Dendritic cell treated with granulocyte-macrophage colony-stimulating factor and Interleukin-4, amounts not matched to agents 40 ng/mL and 50 ng/mL, for 4 days (primary cell): Measurements from ENCODE around the gene DNM1.
"Not testable (repeated sequence)": the region's sequence is repeated elsewhere in the genome, so short reads cannot be mapped to it uniquely, and the experiment has no call there.

Source experiments
- H3K27ac Mint-ChIP-seq: one replicate; pipeline ENCODE4 v1.8.0; 2022; ENCODE audit warnings: mild to moderate bottlenecking, mixed read lengths
- H3K27me3 Mint-ChIP-seq: one replicate; pipeline ENCODE4 v1.8.0; 2022; ENCODE audit warnings: mild to moderate bottlenecking, mixed read lengths
- H3K36me3 Mint-ChIP-seq: one replicate; pipeline ENCODE4 v1.8.0; 2022; ENCODE audit warnings: low read depth, mixed read lengths
- H3K4me1 Mint-ChIP-seq: one replicate; pipeline ENCODE4 v1.8.0; 2022; ENCODE audit warnings: low read depth, mixed read lengths
- H3K4me3 Mint-ChIP-seq: one replicate; pipeline ENCODE4 v1.8.0; 2022; ENCODE audit warnings: mild to moderate bottlenecking, moderate library complexity, mixed read lengths
- H3K9me3 Mint-ChIP-seq: one replicate; pipeline ENCODE4 v1.8.0; 2022; ENCODE audit warnings: mixed read lengths
- intact Hi-C: fragments of 100-400 bp; cut with micrococcal nuclease; formaldehyde crosslinking; loops from one replicate; pipeline ENCODE4 v1.15.0; 2022

DNM1 gene

DNA sequence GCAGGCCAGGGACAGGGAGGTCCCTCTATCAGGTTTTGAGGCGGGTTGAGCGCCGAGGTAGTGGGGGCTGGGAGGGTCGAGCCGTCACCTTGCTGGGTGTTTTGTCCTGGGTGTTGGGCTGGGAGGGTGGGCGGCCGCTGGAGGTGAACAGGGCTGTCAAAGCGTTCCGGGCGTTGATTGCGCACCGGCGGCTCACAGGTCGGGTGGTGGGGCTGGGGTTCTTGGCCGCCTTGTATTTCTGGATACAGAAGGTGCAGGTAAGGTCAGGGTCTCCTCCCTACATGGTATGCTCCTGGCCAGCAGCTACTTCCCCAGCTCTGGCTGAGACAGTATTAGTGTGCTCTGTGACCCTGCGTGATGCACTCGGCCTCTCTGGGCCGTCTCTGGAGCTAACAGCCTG is 37.0 kb upstream of the DNM1 start:
- Mint-ChIP-seq H3K27ac (no peak overlapping the region), H3K9me3 (no peaks in the 10 kb centered on the region), H3K27me3 (no peaks in the 10 kb centered on the region), H3K4me1 (peaks cover 22% of the 10 kb centered on the region), H3K4me3 (no peak overlapping the region), H3K36me3 (peaks cover 89% of the 10 kb centered on the region)
- intact Hi-C loops = no loop called here

DNA sequence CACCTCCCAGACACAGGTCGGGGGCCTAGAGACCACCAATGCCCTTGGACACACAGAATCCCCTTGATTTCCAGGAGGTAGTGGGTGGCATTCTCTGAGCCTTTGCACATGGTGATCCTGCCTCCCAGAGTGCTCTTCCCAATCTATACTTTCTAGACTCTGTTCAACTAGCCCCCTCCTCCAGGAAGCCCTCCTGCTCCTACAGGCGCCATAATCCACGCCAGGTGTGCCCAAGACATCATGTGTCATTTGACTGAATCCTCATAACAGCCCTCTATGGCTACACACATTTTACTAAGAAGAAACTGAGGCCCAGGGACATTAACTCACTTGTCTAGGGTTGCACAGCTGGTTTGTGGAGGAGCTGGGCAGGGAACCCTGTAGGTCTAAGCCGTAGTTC is 36.0 kb upstream of the DNM1 start:
- intact Hi-C loops = no loop called here
- H3K4me3 Mint-ChIP-seq = no peak overlapping the region
- no peaks in the 10 kb centered on the region for H3K9me3 Mint-ChIP-seq
- peaks cover 13% of the 10 kb centered on the region for H3K4me1 Mint-ChIP-seq
- H3K27me3 Mint-ChIP-seq = no peaks in the 10 kb centered on the region
- H3K27ac Mint-ChIP-seq = no peak overlapping the region
- peaks cover 83% of the 10 kb centered on the region for H3K36me3 Mint-ChIP-seq

DNA sequence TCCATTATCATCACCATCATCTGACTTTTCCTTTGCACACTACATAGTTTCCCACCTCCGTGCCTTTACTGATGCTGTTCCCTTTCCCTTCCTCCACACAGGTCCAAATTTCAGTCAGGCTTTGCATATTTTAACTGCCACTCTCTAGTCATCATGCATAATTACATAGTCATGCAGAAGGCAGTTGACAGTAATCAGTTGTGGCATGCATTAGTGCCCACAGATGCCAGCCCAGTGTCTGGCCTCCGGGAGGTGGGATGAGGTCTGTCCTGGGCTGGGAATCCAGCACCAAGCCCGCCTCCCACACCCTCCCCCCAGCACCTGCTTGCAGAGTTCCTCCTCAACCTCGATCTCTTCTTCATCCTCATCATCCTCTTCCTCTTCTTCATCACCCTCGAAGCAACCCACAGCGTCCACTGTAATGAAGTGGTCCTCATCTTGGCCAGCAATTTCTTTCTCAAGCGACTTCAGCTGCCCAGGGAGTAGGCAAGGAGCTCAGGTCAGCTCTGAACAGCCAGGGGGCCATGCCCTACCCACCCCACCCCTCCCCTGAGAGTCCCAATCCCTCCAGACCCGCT is 34.4 kb upstream of the DNM1 start:
- no peak overlapping the region for H3K27ac Mint-ChIP-seq
- no peaks in the 10 kb centered on the region for H3K9me3 Mint-ChIP-seq
- peaks cover 75% of the 10 kb centered on the region for H3K36me3 Mint-ChIP-seq

DNA sequence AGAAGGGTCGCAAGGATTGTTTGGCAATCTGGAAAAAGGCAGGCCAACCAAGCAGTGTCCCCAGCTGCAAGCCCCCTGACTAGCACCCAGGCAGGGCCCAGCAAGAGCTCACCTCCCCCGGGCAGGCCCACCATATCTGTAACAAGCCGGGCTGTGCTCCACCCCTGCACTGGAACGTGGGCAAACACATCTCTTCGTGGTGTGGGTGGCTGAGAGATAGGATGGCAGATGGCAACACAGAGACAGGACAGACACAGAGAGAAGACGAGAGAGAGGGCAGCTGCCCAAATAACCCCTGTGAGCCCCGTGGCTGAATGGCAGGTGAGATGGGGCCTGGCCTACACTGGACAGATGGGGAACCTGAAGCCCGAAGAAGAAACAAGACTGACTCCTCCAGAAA is 33.7 kb upstream of the DNM1 start:
- no peak overlapping the region for H3K27ac Mint-ChIP-seq

More for the DNA sequence above, 34.4 kb upstream of the DNM1 start:
- peaks cover 9% of the 10 kb centered on the region for H3K4me1 Mint-ChIP-seq
- no peak overlapping the region for H3K4me3 Mint-ChIP-seq
- intact Hi-C loops = no loop called here
- no peaks in the 10 kb centered on the region for H3K27me3 Mint-ChIP-seq

DNA sequence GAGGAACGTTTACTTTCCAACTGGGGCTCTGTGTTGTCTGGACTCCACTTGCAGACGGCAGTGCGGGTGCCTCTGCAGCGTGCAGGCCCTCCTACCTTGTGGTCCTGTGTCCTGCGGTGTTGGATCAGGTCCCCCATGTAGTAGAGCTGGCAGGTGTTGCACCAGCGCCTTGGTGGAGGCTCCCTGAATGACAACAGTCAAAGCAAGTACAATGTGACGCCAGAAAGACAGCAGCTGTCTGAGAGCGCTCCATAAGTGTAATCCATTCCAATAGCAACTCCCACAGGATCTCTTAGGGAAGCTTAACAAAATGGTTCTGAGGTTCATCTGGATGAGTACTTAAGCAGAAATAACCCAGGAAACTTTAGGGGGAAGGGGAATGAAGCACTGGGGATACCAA is 33.3 kb upstream of the DNM1 start:
- Mint-ChIP-seq H3K4me1 (no peaks in the 10 kb centered on the region), H3K9me3 (no peaks in the 10 kb centered on the region), H3K27me3 (no peaks in the 10 kb centered on the region), H3K27ac (no peak overlapping the region), H3K36me3 (peaks cover 75% of the 10 kb centered on the region), H3K4me3 (no peak overlapping the region)
- intact Hi-C loops = no loop called here

More for the DNA sequence above, 33.7 kb upstream of the DNM1 start:
- H3K4me3 Mint-ChIP-seq = no peak overlapping the region
- no peaks in the 10 kb centered on the region for H3K9me3 Mint-ChIP-seq
- intact Hi-C loops = no loop called here
- H3K4me1 Mint-ChIP-seq = peaks cover 2% of the 10 kb centered on the region
- peaks cover 75% of the 10 kb centered on the region for H3K36me3 Mint-ChIP-seq
- H3K27me3 Mint-ChIP-seq = no peaks in the 10 kb centered on the region

DNA sequence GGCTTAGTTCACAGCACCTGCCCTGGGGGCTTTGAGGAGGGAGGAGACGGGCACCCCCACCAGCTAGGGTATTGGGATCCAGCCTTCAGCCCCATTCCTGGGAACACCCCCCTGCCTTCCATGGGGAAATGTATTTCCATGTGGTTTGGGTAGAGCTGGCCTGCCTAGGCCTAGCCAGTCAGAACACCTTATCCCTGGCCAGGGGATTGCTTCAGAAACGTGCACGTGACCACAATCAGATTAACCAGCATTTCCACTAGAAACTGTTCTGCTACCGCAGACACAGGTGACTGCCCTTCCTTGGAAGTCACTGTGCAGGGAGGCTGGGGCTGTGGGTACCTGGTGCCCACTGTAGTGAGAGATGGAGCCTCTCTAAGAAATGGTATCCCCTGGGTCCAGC is 29.1 kb upstream of the DNM1 start:
- intact Hi-C loops = no loop called here
- Mint-ChIP-seq H3K9me3 (no peaks in the 10 kb centered on the region), H3K27ac (no peak overlapping the region), H3K36me3 (peaks cover 77% of the 10 kb centered on the region), H3K4me3 (no peak overlapping the region), H3K27me3 (no peaks in the 10 kb centered on the region), H3K4me1 (no peaks in the 10 kb centered on the region)

DNA sequence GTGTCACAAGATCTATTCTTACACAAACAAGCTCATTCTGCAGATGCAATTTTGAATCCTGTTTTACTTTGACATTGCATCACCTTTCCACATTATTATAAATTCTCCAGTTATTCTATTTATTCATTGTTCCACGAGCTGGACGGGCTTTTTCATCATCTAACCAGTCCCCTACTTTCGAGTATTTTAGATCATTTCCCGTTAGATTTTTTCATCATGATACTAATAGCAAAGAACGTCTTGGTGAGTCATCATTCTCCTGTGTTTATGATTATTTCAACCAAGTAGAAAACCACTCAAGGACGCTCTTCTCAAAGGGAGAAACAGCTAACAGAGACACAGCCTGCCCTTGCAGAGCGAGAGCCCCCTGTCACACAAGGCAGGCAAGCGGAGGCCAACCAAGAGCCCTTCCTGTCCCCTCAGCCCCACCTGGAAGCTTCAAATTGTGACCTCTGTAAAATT is 28.0 kb upstream of the DNM1 start:
- no peak overlapping the region for H3K27ac Mint-ChIP-seq
- no peaks in the 10 kb centered on the region for H3K27me3 Mint-ChIP-seq
- H3K9me3 Mint-ChIP-seq = no peaks in the 10 kb centered on the region
- intact Hi-C loops = no loop called here
- H3K4me1 Mint-ChIP-seq = no peaks in the 10 kb centered on the region
- no peak overlapping the region for H3K4me3 Mint-ChIP-seq
- peaks cover 77% of the 10 kb centered on the region for H3K36me3 Mint-ChIP-seq

DNA sequence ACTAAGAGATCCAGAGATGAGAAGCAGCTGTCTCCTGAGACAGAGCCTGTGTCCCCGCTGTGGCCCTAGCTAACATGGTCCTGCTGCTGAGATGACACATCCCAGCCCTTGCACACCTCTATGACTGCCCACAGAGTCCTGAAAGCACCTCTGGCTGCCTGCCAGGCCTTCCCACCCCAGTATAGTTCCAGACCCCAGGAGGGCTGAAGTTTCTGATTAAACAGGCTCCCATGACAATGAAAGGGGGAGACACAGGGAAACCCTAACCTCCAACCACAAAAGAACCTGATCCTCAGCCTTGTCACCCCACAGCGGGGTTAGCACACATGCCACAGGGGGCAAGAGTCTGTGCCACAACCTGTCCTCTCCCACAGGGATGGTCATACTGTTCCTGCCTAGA is 27.5 kb upstream of the DNM1 start:
- no peak overlapping the region for H3K27ac Mint-ChIP-seq
- intact Hi-C loops = no loop called here
- no peaks in the 10 kb centered on the region for H3K4me1 Mint-ChIP-seq
- H3K27me3 Mint-ChIP-seq = no peaks in the 10 kb centered on the region
- no peak overlapping the region for H3K4me3 Mint-ChIP-seq
- H3K9me3 Mint-ChIP-seq = no peaks in the 10 kb centered on the region
- H3K36me3 Mint-ChIP-seq = peaks cover 77% of the 10 kb centered on the region

DNA sequence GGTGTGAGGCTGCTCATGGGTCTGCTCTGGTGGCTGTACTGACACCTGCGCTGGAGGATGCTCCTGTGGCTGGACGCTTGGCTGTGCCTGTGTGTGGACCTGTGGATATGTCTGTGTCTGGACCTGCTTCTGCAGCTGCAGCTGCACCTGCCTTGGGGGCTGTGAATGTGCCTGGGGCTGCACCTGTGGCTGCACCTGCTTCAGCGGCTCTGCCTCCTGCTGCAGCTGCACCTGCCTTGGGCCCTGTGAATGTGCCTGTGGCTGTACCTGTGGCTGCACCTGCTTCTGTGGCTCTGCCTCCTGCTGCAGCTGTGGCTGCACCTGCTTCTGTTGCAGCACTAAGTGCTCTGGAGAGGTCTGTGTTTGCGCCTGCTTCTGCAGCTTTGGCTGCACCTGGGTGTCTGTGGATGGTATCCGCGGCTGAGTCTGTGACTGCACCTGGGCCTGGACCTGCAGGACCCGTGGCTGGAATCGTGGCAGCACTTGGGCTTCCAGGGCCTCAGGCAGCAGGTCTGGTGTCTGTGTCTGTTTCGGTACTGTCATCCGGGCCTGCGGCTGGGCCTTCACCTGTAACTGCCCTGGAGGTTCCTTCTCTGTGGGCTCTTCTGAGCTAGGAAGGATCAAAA is 24.3 kb upstream of the DNM1 start:
- intact Hi-C loops = no loop called here
- Mint-ChIP-seq H3K4me3 (no peak overlapping the region), H3K27ac (no peak overlapping the region), H3K36me3 (peaks cover 96% of the 10 kb centered on the region), H3K9me3 (peaks cover 8% of the 10 kb centered on the region), H3K4me1 (no peaks in the 10 kb centered on the region), H3K27me3 (no peaks in the 10 kb centered on the region)

DNA sequence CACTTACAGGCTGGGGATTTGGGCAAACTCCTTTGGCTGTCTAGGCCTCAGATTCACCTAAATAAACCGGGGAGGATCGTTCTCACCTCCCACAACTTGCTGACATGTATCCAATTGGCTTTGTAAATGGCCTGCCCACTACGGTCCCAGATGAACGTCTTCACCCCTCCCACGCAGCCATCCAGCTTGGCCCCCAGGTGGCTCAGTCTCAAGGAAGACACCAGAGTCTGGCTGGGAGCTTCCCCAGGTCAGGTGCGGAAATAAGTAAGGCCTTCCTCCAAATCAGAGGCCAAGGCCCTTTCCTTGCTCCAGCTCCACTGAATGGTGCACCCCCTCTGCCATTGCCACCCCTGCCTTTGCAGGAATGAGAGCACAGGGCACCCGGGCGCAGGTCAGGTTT is 23.2 kb upstream of the DNM1 start:
- H3K36me3 Mint-ChIP-seq = peaks cover 92% of the 10 kb centered on the region
- no peaks in the 10 kb centered on the region for H3K27me3 Mint-ChIP-seq

DNA sequence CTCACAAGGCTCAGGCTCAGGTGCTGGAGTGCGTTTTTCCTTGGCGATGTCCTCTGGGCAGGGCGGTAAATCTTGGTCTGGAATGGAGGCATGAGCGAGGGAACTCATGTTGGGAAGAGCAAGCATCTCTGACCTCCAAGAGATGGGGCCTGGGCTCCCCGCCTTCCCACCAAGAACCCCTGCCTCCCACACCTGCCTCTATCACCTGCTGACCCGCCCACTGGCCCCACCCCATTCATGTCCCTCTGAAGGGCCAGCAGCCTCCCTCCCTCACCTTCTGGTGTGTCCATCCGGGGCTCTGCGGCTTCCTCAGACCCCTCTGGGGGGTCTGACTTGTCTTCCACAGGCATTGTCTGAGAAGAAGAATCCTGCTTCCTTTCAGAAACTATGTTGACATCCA is 22.7 kb upstream of the DNM1 start:
- Mint-ChIP-seq H3K9me3 (peaks cover 8% of the 10 kb centered on the region), H3K4me1 (no peaks in the 10 kb centered on the region), H3K27ac (no peak overlapping the region), H3K4me3 (no peak overlapping the region), H3K36me3 (peaks cover 92% of the 10 kb centered on the region), H3K27me3 (no peaks in the 10 kb centered on the region)
- intact Hi-C loops = no loop called here

More for the DNA sequence above, 23.2 kb upstream of the DNM1 start:
- H3K9me3 Mint-ChIP-seq = peaks cover 8% of the 10 kb centered on the region
- no peak overlapping the region for H3K27ac Mint-ChIP-seq
- no peak overlapping the region for H3K4me3 Mint-ChIP-seq
- no peaks in the 10 kb centered on the region for H3K4me1 Mint-ChIP-seq
- intact Hi-C loops = no loop called here

DNA sequence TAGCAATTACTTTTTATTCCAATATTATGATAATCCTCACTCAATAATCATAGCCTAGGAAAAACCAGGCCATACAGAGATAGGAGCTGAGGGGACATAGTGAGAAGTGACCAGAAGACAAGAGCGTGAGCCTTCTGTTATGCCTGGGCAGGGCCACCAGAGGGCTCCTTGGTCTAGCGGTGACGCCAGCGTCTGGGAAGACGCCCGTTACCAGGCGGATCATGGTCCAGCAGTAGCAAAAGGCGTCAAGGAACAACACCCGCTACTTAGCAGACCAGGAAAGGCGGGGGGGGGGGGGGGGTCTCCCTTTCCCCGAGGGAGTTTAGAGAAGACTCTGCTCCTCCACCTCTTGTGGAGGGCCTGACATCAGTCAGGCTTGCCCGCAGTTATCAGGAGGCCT is 21.7 kb upstream of the DNM1 start:
- H3K27ac Mint-ChIP-seq, intact Hi-C loops, H3K4me1 Mint-ChIP-seq, H3K4me3 Mint-ChIP-seq, H3K9me3 Mint-ChIP-seq, H3K27me3 Mint-ChIP-seq: not testable (repeated sequence)
- peaks cover 92% of the 10 kb centered on the region for H3K36me3 Mint-ChIP-seq

DNA sequence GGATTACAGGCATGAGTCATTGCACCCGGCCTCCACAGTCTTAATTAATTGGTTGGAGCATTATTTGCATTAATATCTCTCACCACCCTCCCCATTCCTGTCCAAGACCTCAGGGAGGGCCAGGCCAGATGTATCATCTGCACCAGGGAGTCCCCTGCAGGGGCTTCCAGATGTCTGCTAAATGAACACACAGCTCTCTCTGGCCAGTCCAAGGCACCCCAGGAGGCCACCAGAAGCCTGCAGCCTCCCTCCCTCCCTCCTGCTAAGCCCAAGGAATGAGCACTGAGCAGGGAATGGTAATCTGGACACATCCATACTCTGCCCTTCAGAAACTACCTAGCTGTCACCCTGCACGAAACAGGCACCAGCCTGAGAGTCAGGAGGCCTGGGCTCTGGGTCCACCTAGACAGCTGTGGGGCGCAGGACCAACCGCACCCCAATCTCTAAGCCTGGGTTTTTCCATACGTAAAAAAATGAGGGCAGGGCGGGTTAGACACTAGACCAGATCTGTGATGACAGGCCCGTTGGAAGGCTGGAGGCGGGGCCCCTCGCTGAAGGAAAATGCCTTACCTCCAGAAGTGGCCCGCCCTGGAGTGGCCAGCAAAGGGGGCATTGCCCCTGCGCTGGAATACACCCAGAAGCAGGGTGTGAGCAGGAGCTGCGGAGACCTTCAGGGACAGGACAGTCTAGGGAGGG is 20.1 kb upstream of the DNM1 start:
- Mint-ChIP-seq H3K36me3 (peaks cover 92% of the 10 kb centered on the region), H3K4me3 (no peak overlapping the region), H3K4me1 (no peaks in the 10 kb centered on the region), H3K9me3 (peaks cover 8% of the 10 kb centered on the region), H3K27ac (no peak overlapping the region), H3K27me3 (no peaks in the 10 kb centered on the region)
- intact Hi-C loops = no loop called here

DNA sequence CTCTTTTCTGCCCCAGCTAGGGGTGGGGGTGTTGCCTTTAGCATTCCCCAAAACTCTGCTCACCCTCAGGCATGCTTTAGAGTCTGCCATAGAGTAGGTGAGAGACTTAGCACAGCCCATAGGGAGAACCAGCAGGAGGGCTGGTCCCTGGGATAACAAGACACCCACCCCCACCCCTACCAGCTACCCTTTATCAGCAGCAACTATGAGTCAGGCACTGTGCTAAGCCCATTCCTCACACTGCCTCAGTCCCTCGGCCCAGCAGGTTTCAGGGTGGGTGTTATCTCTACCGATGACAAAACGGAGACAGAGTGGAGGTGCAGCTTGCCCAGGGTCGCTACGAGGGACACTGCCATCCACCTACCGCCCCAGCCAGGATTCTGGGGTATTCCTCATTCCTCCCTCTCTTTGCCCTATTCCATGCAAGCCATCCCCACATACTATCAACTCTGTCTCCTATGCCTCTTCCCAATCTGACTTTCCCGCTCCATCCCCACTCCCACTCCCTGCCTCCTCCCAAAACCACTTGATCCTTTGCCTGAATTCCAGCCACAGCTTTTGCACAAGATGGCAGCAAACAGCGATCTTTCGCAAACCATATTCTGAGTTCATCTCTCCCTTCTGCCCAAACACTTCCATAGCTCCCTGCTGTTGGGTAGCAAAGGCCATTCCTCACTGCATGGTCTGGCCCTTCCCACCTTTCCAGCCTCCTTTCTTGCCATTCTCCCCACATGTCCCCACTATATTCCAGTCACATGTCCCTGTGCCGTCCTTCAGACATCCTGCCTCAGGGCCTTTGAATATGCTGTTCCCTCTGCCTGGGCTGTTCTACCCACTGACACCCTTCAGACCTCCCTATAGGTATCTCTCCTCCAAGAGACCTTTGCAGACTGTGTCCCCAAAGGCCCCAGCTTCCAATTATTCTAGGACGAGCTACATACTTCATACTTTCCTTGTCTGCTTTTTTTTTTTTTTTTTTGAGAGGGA is 16.9 kb upstream of the DNM1 start:
- Mint-ChIP-seq H3K27me3 (no peaks in the 10 kb centered on the region), H3K4me3 (no peak overlapping the region), H3K36me3 (peaks cover 92% of the 10 kb centered on the region), H3K4me1 (peaks cover 21% of the 10 kb centered on the region), H3K9me3 (peaks cover 8% of the 10 kb centered on the region), H3K27ac (peak overlapping the region; percentile 0)
- intact Hi-C loops = no loop called here
